Measurements from ENCODE around the gene CDK19. TPM values are rescaled to one million over a fixed set of nuclear protein-coding genes. Genes with fewer than 3 reads are reported as not detected.

CDK19 gene
- total and polyA plus RNA-seq, 9 of the 15 experiments (the other 6 are each of a cell fraction or from before 2014, with no cell fraction given) = 3.8 to 15.2 (median 7.4) TPM

GRCh38 chr6:110795271-110795670 is 20.0 kb downstream of the CDK19 start:
- H3K4me2 ChIP-seq (ENCODE audit: insufficient read depth, low read length) = no peak overlapping the region
- intact Hi-C loops (cut with micrococcal nuclease) (no loop called here), in situ Hi-C loops (cut with MboI) (no loop called here)
- TF ChIP-seq DIDO1 (tag; IDR thresholded peaks at IDR 0.05; ENCODE audit: low read depth) = no peak
- no peak for TF ChIP-seq FOXM1 (IDR thresholded peaks at IDR 0.05; ENCODE audit: low read depth)
- TF ChIP-seq FOXM1 (CRISPR knock-in tag; IDR thresholded peaks at IDR 0.05; ENCODE audit: low read depth) = no peak
- no peak for TF ChIP-seq MEF2A (IDR thresholded peaks at IDR 0.05; ENCODE audit: control insufficient read depth, low read depth, low read length)
- no peak for TF ChIP-seq RBM34 (IDR thresholded peaks at IDR 0.05; ENCODE audit: borderline replicate concordance, insufficient read depth, low read length)
- TF ChIP-seq KLF1 (tag; IDR thresholded peaks at IDR 0.05) = no peak
- no peak for TF ChIP-seq CTBP1 (IDR thresholded peaks at IDR 0.05; ENCODE audit: borderline replicate concordance)
- TF ChIP-seq ZNF511 (CRISPR knock-in tag; IDR thresholded peaks at IDR 0.05) = no peak
- no peak for TF ChIP-seq LCOR (CRISPR knock-in tag; IDR thresholded peaks at IDR 0.05)
- TF ChIP-seq ELK1 (CRISPR knock-in tag; IDR thresholded peaks at IDR 0.05) = no peak
- no peak for TF ChIP-seq STAG1 (CRISPR knock-in tag; IDR thresholded peaks at IDR 0.05; ENCODE audit: borderline replicate concordance)
- no peak for TF ChIP-seq ATF6 (CRISPR knock-in tag; IDR thresholded peaks at IDR 0.05)
- TF ChIP-seq RFX1 (IDR thresholded peaks at IDR 0.05) = no peak
- TF ChIP-seq RBM17 (IDR thresholded peaks at IDR 0.05; ENCODE audit: borderline replicate concordance, low read depth, low read length) = no peak
- no peak for TF ChIP-seq ZNF175 (CRISPR knock-in tag; IDR thresholded peaks at IDR 0.05; ENCODE audit: low read depth)
- no peak for TF ChIP-seq POU5F1 (IDR thresholded peaks at IDR 0.05; ENCODE audit: borderline replicate concordance, low read depth, low read length, partially characterized antibody)
- TF ChIP-seq ZNF41 (CRISPR knock-in tag; conservative IDR thresholded peaks at IDR 0.05) = no peak
- no peak for TF ChIP-seq MBD2 (IDR thresholded peaks at IDR 0.05; ENCODE audit: borderline replicate concordance, low read depth)
- TF ChIP-seq NR3C1 (CRISPR knock-in tag; IDR thresholded peaks at IDR 0.05) = no peak
- no peaks in the 10 kb centered on the region; a peak in 1 of 5 replicates for H3K4me1 ChIP-seq (replicated peaks in 1 of 2; ENCODE audit: control insufficient read depth in 2 of 2, insufficient read depth in 2 of 2, low read length in 2 of 2)
- no peaks in the 10 kb centered on the region for H4K20me1 ChIP-seq (replicated peaks; ENCODE audit: control insufficient read depth, insufficient read depth, low read length)
- H3K9me3 ChIP-seq (replicated peaks; ENCODE audit: control insufficient read depth, insufficient read depth, low read depth, low read length) = 0 out of 2 replicates have a peak, but pooled peaks cover under 1% of the 10 kb centered on the region
- no peak overlapping the region for H3K4me3 ChIP-seq
- H3K9ac ChIP-seq (ENCODE audit: insufficient read depth in 1 of 2, low read depth in 2 of 2, low read length in 2 of 2) = no peak overlapping the region
- ChIA-PET POLR2A (interaction anchor here (0.7 to 1.4 kb wide), 3 partner anchors 12 to 22 kb away, joined by 3 to 4 read pairs (median 3); no protein-coding TSS in a partner anchor), CTCF (ENCODE audit: low intra/inter-chr PET ratio) (no interaction called here)
- H3K36me3 ChIP-seq (ENCODE audit: control insufficient read depth, insufficient read depth, low read length) = no peaks in the 10 kb centered on the region
- H3K27me3 ChIP-seq (ENCODE audit: control insufficient read depth in 2 of 2, insufficient read depth in 2 of 2, low read length in 2 of 2) = no peaks in the 10 kb centered on the region
- DNase-seq (ENCODE audit: extremely low read depth in 1 of 4, low spot score in 3 of 4) (no peak), ATAC-seq (no peak), FAIRE-seq (no peak)
- H3K79me2 ChIP-seq (ENCODE audit: control insufficient read depth, insufficient read depth, low read length) = no peaks in the 10 kb centered on the region; the same call in 2 of the 3 replicates
- no TSS peak for BruUV-seq (replicated peaks)
- no peak overlapping the region for H2AFZ ChIP-seq (ENCODE audit: low read depth, low read length)
- H3K27ac ChIP-seq (ENCODE audit: extremely low read depth, low read depth, low read length) = no peak overlapping the region
- WGBS (ENCODE audit: insufficient coverage, low coverage, missing lambda C conversion rate) = 28% methylated on average over 1 of the region's 1 CpG
- no peaks in the 10 kb centered on the region for H3K9me1 ChIP-seq (ENCODE audit: control insufficient read depth, insufficient read depth, low read length)

All from K562 (cell line).